Peyer's patch (tissue), 4 donors: ENCODE results near the gene TSN. TPM values are rescaled to one million over a fixed set of nuclear protein-coding genes. Genes with fewer than 3 reads are reported as not detected.
A peak's percentile ranks its signal among the peaks of the same experiment; 100 is the strongest.

Experiments
- DNase-seq, 3 donors: peaks; one replicate each; pipeline ENCODE4 v3.0.0-alpha.2; 2017 to 2019
- H3K27ac ChIP-seq, 4 donors: fragments of 200-600 bp; sonication (generic); one replicate each; pipeline ENCODE4 v1.5.1; 2016 to 2019
- H3K27me3 ChIP-seq, 2 donors: fragments of 200-600 bp; sonication (generic); one replicate each; pipeline ENCODE4 v1.5.1; 2019
- H3K36me3 ChIP-seq, 3 donors: fragments of 200-600 bp; sonication (generic); one replicate each; pipeline ENCODE4 v1.5.1; 2016 to 2019
- H3K4me1 ChIP-seq, 4 donors: fragments of 200-600 bp; sonication (generic); one replicate each; pipeline ENCODE4 v1.5.1; 2016 to 2019
- H3K4me3 ChIP-seq, 4 donors: fragments of 200-600 bp; sonication (generic); 1 replicate in 3 of 4; 2 replicates in 1 of 4; pipeline ENCODE4 v1.5.1; 2016 to 2019; ENCODE audit warnings: mild to moderate bottlenecking in 1 of 4
- H3K9me3 ChIP-seq, 4 donors: fragments of 200-600 bp; sonication (generic); one replicate each; pipeline ENCODE4 v1.5.1; 2016 to 2019; ENCODE audit warnings: mild to moderate bottlenecking in 1 of 4
- CTCF ChIP-seq, 6 experiments: fragments of 450-650 bp in 4 of 6; fragments of 200-600 bp in 2 of 6; sonication (generic) in 1 of 6; IDR thresholded peaks; one replicate each; pipeline ENCODE4 v1.5.1; 2017 to 2019; ENCODE audit warnings: antibody characterized with exemption in 6 of 6, mild to moderate bottlenecking in 3 of 6, moderate library complexity in 1 of 6
- POLR2A ChIP-seq, 2 donors: fragments of 450-650 bp; IDR thresholded peaks; one replicate each; pipeline ENCODE4 v1.5.1; 2017; ENCODE audit warnings: antibody characterized with exemption in 2 of 2, mild to moderate bottlenecking in 2 of 2, moderate library complexity in 2 of 2
- total RNA-seq, 4 donors: library from RNA; depleted of rRNA; stranded (reverse); fragments of >200 nt; gene quantifications; one replicate each; pipeline ENCODE4 v1.1.0, GENCODE V29; 2016

Gene TSN
- total RNA-seq, 4 donors from 2014 or later, result 23.1 to 31.9 (median 30.2) TPM

GRCh38 chr2:121748202-121748601, 7.2 kb upstream of the TSN start:
- H3K4me1 ChIP-seq, result no peaks in the 10 kb centered on the region
- no peak for DNase-seq
- TF ChIP-seq CTCF (IDR thresholded peaks at IDR 0.05) (peak in 1 of 6 experiments; percentile 8), POLR2A (IDR thresholded peaks at IDR 0.05) (no peak)
- H3K27me3 ChIP-seq, result no peaks in the 10 kb centered on the region
- no peak overlapping the region for H3K27ac ChIP-seq
- no peaks in the 10 kb centered on the region for H3K9me3 ChIP-seq
- no peaks in the 10 kb centered on the region for H3K36me3 ChIP-seq
- H3K4me3 ChIP-seq, result no peak overlapping the region

GRCh38 chr2:121754851-121755236, 607 bp upstream of the TSN start:
- H3K27ac ChIP-seq, result peak overlapping the region in 2 of 4 donors; percentile 5 to 79
- peaks cover 0 to 14% (median 5%) of the 10 kb centered on the region in 4 donors for H3K4me1 ChIP-seq
- no peak for TF ChIP-seq CTCF (IDR thresholded peaks at IDR 0.05)
- no peak for TF ChIP-seq POLR2A (IDR thresholded peaks at IDR 0.05)
- H3K9me3 ChIP-seq, result no peaks in the 10 kb centered on the region
- DNase-seq, result no peak
- H3K27me3 ChIP-seq, result no peaks in the 10 kb centered on the region
- peak overlapping the region; percentile 72 to 99 (median 92) for H3K4me3 ChIP-seq
- peaks cover 0 to 6% (median 0%) of the 10 kb centered on the region in 3 donors for H3K36me3 ChIP-seq

GRCh38 chr2:121764681-121765228, 9.3 kb downstream of the TSN start:
- DNase-seq, result no peak
- Histone ChIP-seq H3K27me3 (no peaks in the 10 kb centered on the region), H3K9me3 (no peaks in the 10 kb centered on the region), H3K27ac (no peak overlapping the region), H3K36me3 (peaks cover 0 to 85% (median 0%) of the 10 kb centered on the region in 3 donors), H3K4me1 (no peaks in the 10 kb centered on the region), H3K4me3 (no peak overlapping the region)
- TF ChIP-seq POLR2A (IDR thresholded peaks at IDR 0.05), result no peak
- no peak for TF ChIP-seq CTCF (IDR thresholded peaks at IDR 0.05)

- no peak for DNase-seq
- Histone ChIP-seq H3K9me3 (no peaks in the 10 kb centered on the region), H3K27me3 (no peaks in the 10 kb centered on the region), H3K27ac (no peak overlapping the region), H3K4me3 (no peak overlapping the region), H3K36me3 (peaks cover 0 to 68% (median 0%) of the 10 kb centered on the region in 3 donors), H3K4me1 (no peaks in the 10 kb centered on the region)
- TF ChIP-seq POLR2A (IDR thresholded peaks at IDR 0.05) (no peak), CTCF (IDR thresholded peaks at IDR 0.05) (no peak)
These were observed 11.2 kb downstream of the TSN start for GRCh38 chr2:121766624-121767023.

GRCh38 chr2:121768143-121768755, 12.8 kb downstream of the TSN start:
- H3K4me1 ChIP-seq, result no peaks in the 10 kb centered on the region
- no peaks in the 10 kb centered on the region for H3K27me3 ChIP-seq
- no peaks in the 10 kb centered on the region for H3K9me3 ChIP-seq
- DNase-seq, result no peak
- H3K27ac ChIP-seq, result no peak overlapping the region
- peaks cover 0 to 51% (median 0%) of the 10 kb centered on the region in 3 donors for H3K36me3 ChIP-seq
- H3K4me3 ChIP-seq, result no peak overlapping the region
- TF ChIP-seq POLR2A (IDR thresholded peaks at IDR 0.05), result no peak
- no peak for TF ChIP-seq CTCF (IDR thresholded peaks at IDR 0.05)
